ENCODE results near the gene PCDHGB5.
A peak's percentile ranks its signal among the peaks of the same experiment; 100 is the strongest.
"Not testable (repeated sequence)": the region's sequence is repeated elsewhere in the genome, so short reads cannot be mapped to it uniquely, and the experiment has no call there.

The PCDHGB5 gene

GRCh38 chr5:141409598-141410306, 12.0 kb downstream of the PCDHGB5 start:
- peaks cover 5% of the 10 kb centered on the region for H3K36me3 ChIP-seq (ENCODE audit: control insufficient read depth, insufficient read depth, low read length)
- no peak for TF ChIP-seq CTCF (IDR thresholded peaks at IDR 0.05)
- no peaks in the 10 kb centered on the region for H3K79me2 ChIP-seq
- no peak overlapping the region for H3K4me3 ChIP-seq (ENCODE audit: low read depth, low read length)
- no peaks in the 10 kb centered on the region for H3K27me3 ChIP-seq (ENCODE audit: control insufficient read depth, insufficient read depth, low read length)
- H3K9ac ChIP-seq: no peak overlapping the region
- H2AFZ ChIP-seq: no peak overlapping the region
- no peak overlapping the region for H3K4me2 ChIP-seq (ENCODE audit: low read length)
- H3K4me1 ChIP-seq: no peaks in the 10 kb centered on the region
- peaks cover 6% of the 10 kb centered on the region for H3K9me3 ChIP-seq (ENCODE audit: control insufficient read depth, low read length)
- no peak overlapping the region for H3K27ac ChIP-seq

GRCh38 chr5:141411575-141411974, 13.8 kb downstream of the PCDHGB5 start:
- H3K4me2 ChIP-seq (ENCODE audit: low read length): no peak overlapping the region
- H3K4me1 ChIP-seq: no peaks in the 10 kb centered on the region
- H3K36me3 ChIP-seq (ENCODE audit: control insufficient read depth, insufficient read depth, low read length): peaks cover 5% of the 10 kb centered on the region
- TF ChIP-seq CTCF (IDR thresholded peaks at IDR 0.05): no peak
- no peak overlapping the region for H3K27ac ChIP-seq
- H3K79me2 ChIP-seq: no peaks in the 10 kb centered on the region
- H3K4me3 ChIP-seq (ENCODE audit: low read depth, low read length): no peak overlapping the region
- H3K9ac ChIP-seq: no peak overlapping the region
- no peaks in the 10 kb centered on the region for H3K27me3 ChIP-seq (ENCODE audit: control insufficient read depth, insufficient read depth, low read length)
- peaks cover 6% of the 10 kb centered on the region for H3K9me3 ChIP-seq (ENCODE audit: control insufficient read depth, low read length)
- H2AFZ ChIP-seq: no peak overlapping the region

DNA sequence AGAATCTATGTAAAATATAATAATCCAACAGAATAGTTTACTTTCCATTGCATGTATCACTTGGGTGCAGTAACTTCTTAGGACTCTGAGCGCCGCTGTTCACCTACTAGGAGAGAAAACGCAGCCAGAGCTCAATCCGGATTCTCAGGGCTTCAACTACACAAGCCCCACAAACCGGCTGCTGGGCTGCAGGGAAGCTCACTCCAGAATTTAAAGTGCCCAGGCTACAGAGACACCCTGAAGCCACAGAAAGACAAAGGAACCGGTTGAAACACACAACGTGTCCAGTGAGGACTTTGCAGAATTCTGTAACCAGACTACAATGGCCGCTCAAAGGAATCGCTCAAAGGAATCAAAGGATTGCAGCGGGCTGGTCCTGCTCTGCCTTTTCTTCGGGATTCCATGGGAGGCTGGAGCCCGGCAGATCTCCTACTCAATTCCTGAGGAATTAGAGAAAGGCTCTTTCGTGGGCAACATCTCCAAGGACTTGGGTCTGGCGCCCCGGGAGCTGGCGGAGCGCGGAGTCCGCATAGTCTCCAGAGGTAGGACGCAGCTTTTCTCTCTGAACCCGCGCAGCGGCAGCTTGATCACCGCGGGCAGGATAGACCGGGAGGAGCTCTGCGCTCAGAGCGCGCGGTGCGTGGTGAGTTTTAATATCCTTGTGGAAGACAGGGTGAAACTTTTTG, 15.2 kb downstream of the PCDHGB5 start, which contains the start of gene PCDHGA10:
Gene PCDHGA10, plus strand, starts transcription at position 134 of the 686 bp plus-strand sequence. Its CDS starts 189 bp downstream, at position 323.
- Histone ChIP-seq H2AFZ (no peak within 1 kb of the TSS), H3K27ac (peak within 1 kb of the TSS; percentile 33), H3K9ac (no peak within 1 kb of the TSS), H3K36me3 (ENCODE audit: control insufficient read depth, insufficient read depth, low read length) (peaks cover 5% of the 10 kb centered on the region), H3K4me1 (no peaks in the 10 kb centered on the region), H3K27me3 (ENCODE audit: control insufficient read depth, insufficient read depth, low read length) (no peaks in the 10 kb centered on the region), H3K4me2 (ENCODE audit: low read length) (peak within 1 kb of the TSS; percentile 28), H3K4me3 (ENCODE audit: low read depth, low read length) (peak within 1 kb of the TSS; percentile 48), H3K79me2 (no peaks in the 10 kb centered on the region), H3K9me3 (ENCODE audit: control insufficient read depth, low read length) (peaks cover 6% of the 10 kb centered on the region)
- no peak for TF ChIP-seq CTCF (IDR thresholded peaks at IDR 0.05)

DNA sequence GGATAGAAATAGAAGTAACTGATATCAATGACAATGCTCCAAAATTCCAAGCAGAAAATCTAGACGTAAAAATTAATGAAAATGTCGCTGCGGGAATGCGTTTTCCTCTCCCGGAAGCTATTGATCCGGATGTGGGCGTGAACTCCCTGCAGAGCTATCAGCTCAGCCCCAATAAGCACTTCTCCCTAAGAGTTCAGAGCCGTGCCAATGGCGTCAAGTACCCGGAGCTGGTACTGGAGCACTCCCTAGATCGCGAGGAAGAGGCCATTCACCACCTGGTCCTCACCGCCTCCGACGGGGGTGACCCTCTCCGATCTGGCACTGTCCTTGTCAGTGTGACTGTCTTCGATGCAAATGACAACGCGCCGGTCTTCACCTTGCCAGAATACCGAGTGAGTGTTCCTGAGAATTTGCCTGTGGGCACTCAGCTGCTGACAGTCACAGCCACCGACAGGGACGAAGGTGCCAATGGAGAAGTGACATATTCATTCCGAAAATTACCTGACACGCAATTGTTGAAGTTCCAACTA, 15.9 kb downstream of the PCDHGB5 start:
- Histone ChIP-seq H3K9me3 (ENCODE audit: control insufficient read depth, low read length) (peaks cover 10% of the 10 kb centered on the region), H3K4me2 (ENCODE audit: low read length) (no peak overlapping the region), H3K36me3 (ENCODE audit: control insufficient read depth, insufficient read depth, low read length) (peaks cover 7% of the 10 kb centered on the region), H3K4me3 (ENCODE audit: low read depth, low read length) (peak overlapping the region; percentile 48), H3K9ac (no peak overlapping the region), H3K27ac (no peak overlapping the region), H3K79me2 (no peaks in the 10 kb centered on the region), H2AFZ (no peak overlapping the region), H3K27me3 (ENCODE audit: control insufficient read depth, insufficient read depth, low read length) (no peaks in the 10 kb centered on the region), H3K4me1 (no peaks in the 10 kb centered on the region)
- no peak for TF ChIP-seq CTCF (IDR thresholded peaks at IDR 0.05)

GRCh38 chr5:141414548-141415274, 17.0 kb downstream of the PCDHGB5 start:
- not testable (repeated sequence) for H3K4me1 ChIP-seq; H3K4me2 ChIP-seq (ENCODE audit: low read length); H2AFZ ChIP-seq; H3K79me2 ChIP-seq; H3K27me3 ChIP-seq (ENCODE audit: control insufficient read depth, insufficient read depth, low read length); H3K9me3 ChIP-seq (ENCODE audit: control insufficient read depth, low read length); H3K4me3 ChIP-seq (ENCODE audit: low read depth, low read length); H3K36me3 ChIP-seq (ENCODE audit: control insufficient read depth, insufficient read depth, low read length); H3K9ac ChIP-seq; H3K27ac ChIP-seq

DNA sequence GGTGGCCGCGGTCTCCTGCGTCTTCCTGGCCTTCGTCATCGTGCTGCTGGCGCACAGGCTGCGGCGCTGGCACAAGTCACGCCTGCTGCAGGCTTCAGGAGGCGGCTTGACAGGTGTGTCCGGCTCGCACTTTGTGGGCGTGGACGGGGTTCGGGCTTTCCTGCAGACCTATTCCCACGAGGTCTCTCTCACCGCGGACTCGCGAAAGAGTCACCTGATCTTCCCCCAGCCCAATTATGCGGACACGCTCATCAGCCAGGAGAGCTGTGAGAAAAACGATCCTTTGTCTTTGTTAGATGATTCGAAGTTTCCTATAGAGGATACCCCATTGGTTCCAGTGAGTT, 17.5 kb downstream of the PCDHGB5 start:
- H3K9me3 ChIP-seq (ENCODE audit: control insufficient read depth, low read length): not testable (repeated sequence)

More for the DNA sequence above, 17.5 kb downstream of the PCDHGB5 start:
- H3K27me3 ChIP-seq (ENCODE audit: control insufficient read depth, insufficient read depth, low read length); H3K79me2 ChIP-seq; H3K9ac ChIP-seq; H2AFZ ChIP-seq; H3K27ac ChIP-seq; H3K4me1 ChIP-seq; H3K4me2 ChIP-seq (ENCODE audit: low read length); H3K4me3 ChIP-seq (ENCODE audit: low read depth, low read length): not testable (repeated sequence)
- H3K36me3 ChIP-seq (ENCODE audit: control insufficient read depth, insufficient read depth, low read length): peaks cover 11% of the 10 kb centered on the region
